ENCODE data around the gene ZDHHC14.

DNA sequence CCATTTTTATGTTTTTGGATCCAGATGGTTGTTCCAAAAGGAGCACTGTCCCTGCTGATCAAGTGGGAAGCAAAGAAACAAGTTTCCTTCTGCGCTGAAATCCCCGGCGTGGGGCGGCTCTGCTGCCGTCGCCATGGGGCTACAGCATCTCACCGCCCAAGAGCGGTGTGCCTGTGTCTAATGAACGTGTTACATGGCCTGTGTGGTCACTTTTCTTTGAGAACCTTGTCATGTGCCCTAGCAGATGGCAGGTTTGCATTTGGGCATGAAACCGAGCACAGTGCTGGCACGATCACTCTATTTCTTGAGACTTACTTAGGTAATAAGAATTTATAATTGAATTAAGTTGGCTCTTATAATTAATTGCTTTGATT, 51.9 kb downstream of the ZDHHC14 start:
- TF ChIP-seq, protein P1, sequence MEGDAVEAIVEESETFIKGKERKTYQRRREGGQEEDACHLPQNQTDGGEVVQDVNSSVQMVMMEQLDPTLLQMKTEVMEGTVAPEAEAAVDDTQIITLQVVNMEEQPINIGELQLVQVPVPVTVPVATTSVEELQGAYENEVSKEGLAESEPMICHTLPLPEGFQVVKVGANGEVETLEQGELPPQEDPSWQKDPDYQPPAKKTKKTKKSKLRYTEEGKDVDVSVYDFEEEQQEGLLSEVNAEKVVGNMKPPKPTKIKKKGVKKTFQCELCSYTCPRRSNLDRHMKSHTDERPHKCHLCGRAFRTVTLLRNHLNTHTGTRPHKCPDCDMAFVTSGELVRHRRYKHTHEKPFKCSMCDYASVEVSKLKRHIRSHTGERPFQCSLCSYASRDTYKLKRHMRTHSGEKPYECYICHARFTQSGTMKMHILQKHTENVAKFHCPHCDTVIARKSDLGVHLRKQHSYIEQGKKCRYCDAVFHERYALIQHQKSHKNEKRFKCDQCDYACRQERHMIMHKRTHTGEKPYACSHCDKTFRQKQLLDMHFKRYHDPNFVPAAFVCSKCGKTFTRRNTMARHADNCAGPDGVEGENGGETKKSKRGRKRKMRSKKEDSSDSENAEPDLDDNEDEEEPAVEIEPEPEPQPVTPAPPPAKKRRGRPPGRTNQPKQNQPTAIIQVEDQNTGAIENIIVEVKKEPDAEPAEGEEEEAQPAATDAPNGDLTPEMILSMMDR (IDR thresholded peaks at IDR 0.05): no peak
- TF ChIP-seq ZFX (IDR thresholded peaks at IDR 0.05; ENCODE audit: borderline replicate concordance): no peak

Measured in 22Rv1 (cell line).